Activated CD8-positive, alpha-beta memory T cell treated with anti-CD3 and anti-CD28 coated beads, Interleukin-2, amount 10 ng/mL, durations not matched to agents 7 days and 5 days (primary cell): ENCODE results near the gene SLC2A4RG. TPM values are rescaled to one million over a fixed set of nuclear protein-coding genes. Genes with fewer than 3 reads are reported as not detected.

Source experiments
- total RNA-seq, 2 experiments: library from RNA; stranded (reverse); gene quantifications; one replicate each; pipeline ENCODE4 v1.2.3, GENCODE V29; 2021

SLC2A4RG gene
- total RNA-seq, 2 experiments from 2014 or later, result 69.9 to 111 TPM

Other genes starting within 250 kb of the SLC2A4RG start
- under 1 TPM in 1 of 2 experiments, not detected in 1; 0.84 TPM for gene EEF1A2, start 240.7 kb upstream of the SLC2A4RG start, total RNA-seq
- gene PPDPF, start 219.0 kb upstream of the SLC2A4RG start, total RNA-seq, result 100 to 1,000 TPM; 138 to 237 TPM
- under 1 TPM; 0.21 to 0.53 TPM for gene PTK6, start 202.4 kb upstream of the SLC2A4RG start, total RNA-seq
- gene SRMS, start 192.0 kb upstream of the SLC2A4RG start, total RNA-seq, result not detected
- under 1 TPM; 0.14 to 0.35 TPM for gene FNDC11, start 185.6 kb upstream of the SLC2A4RG start, total RNA-seq
- gene HELZ2, start 165.5 kb upstream of the SLC2A4RG start, total RNA-seq, result 100 to 1,000 TPM; 139 to 285 TPM
- 10 to 100 TPM; 16.3 to 19.3 TPM for gene GMEB2, start 112.7 kb upstream of the SLC2A4RG start, total RNA-seq
- 10 to 100 TPM in 1 of 2 experiments, 1 to 10 TPM in 1; 8.0 to 15.9 TPM for gene STMN3, start 86.4 kb upstream of the SLC2A4RG start, total RNA-seq
- gene RTEL1, start 81.5 kb upstream of the SLC2A4RG start, total RNA-seq, result 10 to 100 TPM; 50.0 to 53.6 TPM
- not detected for gene TNFRSF6B, start 43.1 kb upstream of the SLC2A4RG start, total RNA-seq
- 10 to 100 TPM; 62.6 to 62.7 TPM for gene ARFRP1, start 31.8 kb upstream of the SLC2A4RG start, total RNA-seq
- gene ZGPAT, start 31.7 kb upstream of the SLC2A4RG start, total RNA-seq, result 10 to 100 TPM; 38.8 to 54.6 TPM
- 100 to 1,000 TPM in 1 of 2 experiments, 10 to 100 TPM in 1; 49.2 to 138 TPM for gene LIME1, start 3.1 kb upstream of the SLC2A4RG start, total RNA-seq
- under 1 TPM; 0.15 to 0.84 TPM for gene ZBTB46, start 91.5 kb downstream of the SLC2A4RG start, total RNA-seq
- gene ABHD16B, start 121.7 kb downstream of the SLC2A4RG start, total RNA-seq, result not detected
- 10 to 100 TPM; 33.5 to 46.2 TPM for gene TPD52L2, start 125.5 kb downstream of the SLC2A4RG start, total RNA-seq
- gene DNAJC5, start 155.3 kb downstream of the SLC2A4RG start, total RNA-seq, result 10 to 100 TPM; 44.4 to 51.9 TPM
- 10 to 100 TPM; 41.1 to 41.9 TPM for gene UCKL1, start 216.6 kb downstream of the SLC2A4RG start, total RNA-seq
- gene ZNF512B, start 230.2 kb downstream of the SLC2A4RG start, total RNA-seq, result 10 to 100 TPM; 13.5 to 18.2 TPM
- gene SAMD10, start 239.9 kb downstream of the SLC2A4RG start, total RNA-seq, result 10 to 100 TPM; 26.0 to 33.4 TPM
- 10 to 100 TPM; 77.5 to 80.6 TPM for gene PRPF6, start 241.4 kb downstream of the SLC2A4RG start, total RNA-seq